Measurements from ENCODE around the gene HEPN1. TPM values are rescaled to one million over a fixed set of nuclear protein-coding genes. Genes with fewer than 3 reads are reported as not detected.

The HEPN1 gene
- total and polyA plus RNA-seq, 2 donors from 2014 or later = not detected

- FAIRE-seq = no peak
- intact Hi-C loops (cut with DNase I) = no loop called here
Observed at GRCh38 chr11:124895471-124895971, 23.5 kb upstream of the HEPN1 start.

GRCh38 chr11:124896071-124896750 is 22.8 kb upstream of the HEPN1 start:
- H3K36me3 ChIP-seq (ENCODE audit: control insufficient read depth in 2 of 3, insufficient read depth in 3 of 3, low read length in 3 of 3) = no peaks in the 10 kb centered on the region
- TF ChIP-seq CTCF (IDR thresholded peaks at IDR 0.05; ENCODE audit: borderline replicate concordance, extremely low read depth, insufficient read depth) = no peak
- FAIRE-seq = no peak
- intact Hi-C loops (cut with DNase I) = no loop called here
- H3K9me3 ChIP-seq (ENCODE audit: control insufficient read depth in 2 of 3, insufficient read depth in 1 of 3, low read length in 3 of 3) = no peaks in the 10 kb centered on the region
- H3K27me3 ChIP-seq (ENCODE audit: control insufficient read depth, insufficient read depth, low read length) = no peaks in the 10 kb centered on the region
- peak overlapping the region in 1 of 3 donors; percentile 63 for H3K4me3 ChIP-seq (ENCODE audit: low read length in 3 of 3)
- peak overlapping the region; percentile 45 to 77 for H3K27ac ChIP-seq (ENCODE audit: low read depth in 2 of 2, low read length in 2 of 2)
- peak overlapping the region in 1 of 3 donors; percentile 55 for H3K9ac ChIP-seq (ENCODE audit: low read length in 3 of 3)
- H3K4me1 ChIP-seq (ENCODE audit: control insufficient read depth in 2 of 3, insufficient read depth in 2 of 3, low read depth in 1 of 3, low read length in 3 of 3) = peaks cover 0 to 23% (median 3%) of the 10 kb centered on the region in 3 donors
- DNase-seq = no peak

More at GRCh38 chr11:124895471-124895971, 23.5 kb upstream of the HEPN1 start:
- H3K27ac ChIP-seq (ENCODE audit: low read depth in 2 of 2, low read length in 2 of 2) = no peak overlapping the region
- no peak for TF ChIP-seq CTCF (IDR thresholded peaks at IDR 0.05; ENCODE audit: borderline replicate concordance, extremely low read depth, insufficient read depth)
- no peaks in the 10 kb centered on the region for H3K36me3 ChIP-seq (ENCODE audit: control insufficient read depth in 2 of 3, insufficient read depth in 3 of 3, low read length in 3 of 3)
- H3K9me3 ChIP-seq (ENCODE audit: control insufficient read depth in 2 of 3, insufficient read depth in 1 of 3, low read length in 3 of 3) = no peaks in the 10 kb centered on the region
- peak overlapping the region in 1 of 3 donors; percentile 55 for H3K9ac ChIP-seq (ENCODE audit: low read length in 3 of 3)
- H3K4me3 ChIP-seq (ENCODE audit: low read length in 3 of 3) = peak overlapping the region in 1 of 3 donors; percentile 63
- no peaks in the 10 kb centered on the region for H3K27me3 ChIP-seq (ENCODE audit: control insufficient read depth, insufficient read depth, low read length)
- peaks cover 0 to 23% (median 3%) of the 10 kb centered on the region in 3 donors for H3K4me1 ChIP-seq (ENCODE audit: control insufficient read depth in 2 of 3, insufficient read depth in 2 of 3, low read depth in 1 of 3, low read length in 3 of 3)
- DNase-seq = no peak

- Histone ChIP-seq H3K27ac (ENCODE audit: low read depth in 2 of 2, low read length in 2 of 2) (peak overlapping the region; percentile 67 to 77), H3K36me3 (ENCODE audit: control insufficient read depth in 2 of 3, insufficient read depth in 3 of 3, low read length in 3 of 3) (no peaks in the 10 kb centered on the region), H3K4me3 (ENCODE audit: low read length in 3 of 3) (peak overlapping the region; percentile 4 to 63 (median 57)), H3K4me1 (ENCODE audit: control insufficient read depth in 2 of 3, insufficient read depth in 2 of 3, low read depth in 1 of 3, low read length in 3 of 3) (peaks cover 0 to 23% (median 3%) of the 10 kb centered on the region in 3 donors), H3K27me3 (ENCODE audit: control insufficient read depth, insufficient read depth, low read length) (no peaks in the 10 kb centered on the region), H3K9ac (ENCODE audit: low read length in 3 of 3) (peak overlapping the region in 2 of 3 donors; percentile 17 to 58), H3K9me3 (ENCODE audit: control insufficient read depth in 2 of 3, insufficient read depth in 1 of 3, low read length in 3 of 3) (no peaks in the 10 kb centered on the region)
- FAIRE-seq = no peak
- no peak for DNase-seq
- TF ChIP-seq CTCF (IDR thresholded peaks at IDR 0.05; ENCODE audit: borderline replicate concordance, extremely low read depth, insufficient read depth) = no peak
- intact Hi-C loops (cut with DNase I) = no loop called here
Observed at GRCh38 chr11:124896821-124897391, 22.1 kb upstream of the HEPN1 start.

Data from kidney (tissue), 14 donors.